Ishikawa (cell line): ENCODE measurements around the gene FBL.

Experiments used
- EGR1 ChIP-seq: IDR thresholded peaks from 2 replicates; pipeline ENCODE4 v1.6.1; 2012
- TAF1 ChIP-seq: IDR thresholded peaks from 2 replicates; pipeline ENCODE4 v1.6.1; 2012; ENCODE audit warnings: low read depth, mild to moderate bottlenecking
- TEAD4 ChIP-seq: IDR thresholded peaks from 2 replicates; pipeline ENCODE4 v1.6.1; 2012
- TF ChIP-seq, protein P1 (sequence below): IDR thresholded peaks from 2 replicates; pipeline ENCODE4 v1.6.1; 2012

DNA sequence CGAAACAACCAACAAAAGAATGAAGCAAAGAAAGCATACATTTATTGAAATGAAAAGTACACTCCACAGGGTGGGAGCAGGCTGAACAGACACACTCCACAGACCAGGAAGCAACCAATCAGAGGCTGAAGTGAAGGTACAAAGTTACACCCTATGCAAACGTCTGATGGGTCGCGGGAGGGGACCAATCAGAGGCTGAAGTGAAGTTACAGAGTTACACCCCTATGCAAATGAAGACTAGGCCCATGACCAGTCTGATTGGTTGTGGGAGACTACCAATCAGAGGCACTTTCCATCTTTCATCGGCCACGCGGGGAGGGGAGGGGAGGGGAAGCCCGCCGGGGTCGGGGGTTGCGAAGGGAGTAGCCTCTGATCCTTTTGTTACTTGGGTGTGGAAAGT is 12.4 kb upstream of the FBL start:
- TF ChIP-seq TAF1 (no peak), EGR1 (no peak), TEAD4 (no peak)
- TF ChIP-seq, protein P1, sequence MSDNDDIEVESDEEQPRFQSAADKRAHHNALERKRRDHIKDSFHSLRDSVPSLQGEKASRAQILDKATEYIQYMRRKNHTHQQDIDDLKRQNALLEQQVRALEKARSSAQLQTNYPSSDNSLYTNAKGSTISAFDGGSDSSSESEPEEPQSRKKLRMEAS: no peak
